Gastrocnemius medialis (tissue), 4 donors: ENCODE measurements around the gene UPK2. TPM values are rescaled to one million over a fixed set of nuclear protein-coding genes. Genes with fewer than 3 reads are reported as not detected.
"Not testable (repeated sequence)": the region's sequence is repeated elsewhere in the genome, so short reads cannot be mapped to it uniquely, and the experiment has no call there.

Source experiments
- ATAC-seq, 2 donors: fragments of 150-250 bp; one replicate each; pipeline ENCODE4 v1.9.1; 2016
- DNase-seq, 2 donors: peaks; one replicate each; pipeline ENCODE4 v3.0.0-alpha.2; 2019
- H3K27ac ChIP-seq, 4 donors: fragments of 200-600 bp; sonication (generic); 1 replicate in 1 of 4; 2 replicates in 3 of 4; pipeline ENCODE4 v1.5.1; 2016 to 2018; ENCODE audit warnings: mild to moderate bottlenecking in 2 of 4, moderate library complexity in 1 of 4
- H3K27me3 ChIP-seq, 3 donors: fragments of 200-600 bp; sonication (generic) in 2 of 3; 1 replicate in 1 of 3; 2 replicates in 2 of 3; pipeline versions ENCODE4 v1.5.1 to v1.6.0; 2016 to 2019; ENCODE audit warnings: mild to moderate bottlenecking in 1 of 3, moderate library complexity in 1 of 3
- H3K36me3 ChIP-seq, 2 donors: fragments of 200-600 bp; sonication (generic) in 1 of 2; one replicate each; pipeline ENCODE4 v1.5.1; 2017 to 2018
- H3K4me1 ChIP-seq, 2 donors: fragments of 200-600 bp; sonication (generic) in 1 of 2; one replicate each; pipeline ENCODE4 v1.5.1; 2016 to 2017; ENCODE audit warnings: mild to moderate bottlenecking in 2 of 2
- H3K4me3 ChIP-seq, 4 donors: fragments of 200-600 bp; sonication (generic) in 3 of 4; 1 replicate in 1 of 4; 2 replicates in 3 of 4; pipeline ENCODE4 v1.5.1; 2016 to 2019; ENCODE audit warnings: mild to moderate bottlenecking in 2 of 4
- H3K9me3 ChIP-seq, 3 donors: fragments of 200-600 bp; sonication (generic) in 2 of 3; 1 replicate in 1 of 3; 2 replicates in 2 of 3; pipeline ENCODE4 v1.5.1; 2016 to 2019
- CTCF ChIP-seq, 5 experiments: fragments of 450-650 bp in 3 of 5; fragments of 200-600 bp in 2 of 5; sonication (generic) in 2 of 5; IDR thresholded peaks in 4 of 5; conservative IDR thresholded peaks in 1 of 5; 1 replicate in 4 of 5; 2 replicates in 1 of 5; pipeline ENCODE4 v1.5.1; 2016 to 2019; ENCODE audit warnings: antibody characterized with exemption in 5 of 5, mild to moderate bottlenecking in 3 of 5, moderate library complexity in 3 of 5
- POLR2A ChIP-seq, 2 donors: fragments of 450-650 bp; IDR thresholded peaks; one replicate each; pipeline ENCODE4 v1.6.1; 2017; ENCODE audit warnings: antibody characterized with exemption in 2 of 2, mild to moderate bottlenecking in 2 of 2, moderate library complexity in 2 of 2
- in situ Hi-C, 4 donors: fragments of 200-750 bp; cut with MboI; loops; one replicate each; pipeline versions ENCODE4 v1.15.0 to v1.8.0; 2017; ENCODE audit warnings: low sequenced_read_pairs in 4 of 4
- intact Hi-C: fragments of 100-400 bp; cut with DNase I; formaldehyde crosslinking; loops from one replicate; pipeline ENCODE4 v1.15.1; 2023; ENCODE audit warnings: low total_unique reads
- total RNA-seq, 4 donors: library from RNA; depleted of rRNA; stranded (reverse); fragments of >200 nt; gene quantifications; one replicate each; pipeline versions ENCODE4 v1.1.0 to v1.2.3, GENCODE V29; 2016

Gene UPK2
- total RNA-seq, 4 donors from 2014 or later = not detected

DNA sequence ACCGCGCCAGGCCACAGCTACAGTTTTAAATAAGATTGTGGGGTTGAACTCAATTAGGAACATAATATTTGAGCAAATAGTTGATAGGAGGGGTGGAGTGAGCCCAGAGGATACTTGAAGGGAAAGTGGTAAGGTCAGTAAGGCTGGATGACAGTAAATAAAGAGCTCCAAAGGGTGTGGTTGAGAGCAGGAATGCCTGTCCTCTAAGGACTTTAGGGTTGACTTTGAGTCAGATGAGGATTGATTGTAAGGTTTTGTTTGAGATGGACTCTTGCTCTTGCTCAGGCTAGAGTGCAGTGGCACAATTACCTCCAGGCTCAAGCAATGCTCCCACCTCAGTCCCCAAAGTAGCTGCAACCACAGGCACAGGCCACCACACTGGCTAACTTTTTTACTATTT is 17.9 kb downstream of the UPK2 start:
- ATAC-seq (no peak), DNase-seq (no peak)
- peaks cover 0 to 4% (median 3%) of the 10 kb centered on the region in 3 donors for H3K27me3 ChIP-seq
- H3K9me3 ChIP-seq = no peaks in the 10 kb centered on the region
- TF ChIP-seq POLR2A (IDR thresholded peaks at IDR 0.05) = no peak
- no peak for TF ChIP-seq CTCF (IDR thresholded peaks at IDR 0.05 in 4 of 5, conservative IDR thresholded peaks at IDR 0.05 in 1 of 5)
- no peaks in the 10 kb centered on the region for H3K36me3 ChIP-seq
- H3K4me3 ChIP-seq = no peak overlapping the region
- in situ Hi-C loops = no loop called here
- no peaks in the 10 kb centered on the region for H3K4me1 ChIP-seq
- intact Hi-C loops = no loop called here
- H3K27ac ChIP-seq = no peak overlapping the region

- Histone ChIP-seq H3K9me3 (no peaks in the 10 kb centered on the region), H3K4me1 (no peaks in the 10 kb centered on the region), H3K36me3 (no peaks in the 10 kb centered on the region), H3K27me3 (peaks cover 0 to 4% (median 3%) of the 10 kb centered on the region in 3 donors), H3K4me3 (no peak overlapping the region), H3K27ac (no peak overlapping the region)
- DNase-seq (no peak), ATAC-seq (no peak)
- TF ChIP-seq POLR2A (IDR thresholded peaks at IDR 0.05) = no peak
- TF ChIP-seq CTCF (IDR thresholded peaks at IDR 0.05 in 4 of 5, conservative IDR thresholded peaks at IDR 0.05 in 1 of 5) = no peak
- in situ Hi-C loops (no loop called here), intact Hi-C loops (no loop called here)
Observed at GRCh38 chr11:118975771-118976709, 19.9 kb downstream of the UPK2 start.

DNA sequence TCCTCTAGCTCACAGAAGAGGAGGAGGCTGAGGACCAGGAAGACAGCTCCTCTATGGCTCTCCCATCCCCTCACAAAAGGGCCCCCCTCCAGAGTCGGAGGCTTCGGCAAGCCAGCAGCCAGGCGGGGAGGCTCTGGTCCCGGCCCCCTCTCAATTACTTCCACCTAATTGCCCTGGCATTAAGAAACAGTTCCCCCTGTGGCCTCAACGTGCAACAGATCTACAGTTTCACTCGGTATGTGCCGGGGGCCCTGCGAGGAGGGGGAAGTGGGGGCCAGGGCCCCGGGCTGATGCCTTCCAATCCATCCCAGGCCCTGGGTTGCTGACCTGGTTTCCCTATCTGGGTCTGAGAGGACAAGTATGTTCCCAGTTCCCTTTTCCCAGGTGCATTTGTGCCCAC is 23.3 kb downstream of the UPK2 start:
- no peak for ATAC-seq
- TF ChIP-seq CTCF (IDR thresholded peaks at IDR 0.05 in 4 of 5, conservative IDR thresholded peaks at IDR 0.05 in 1 of 5) (no peak), POLR2A (IDR thresholded peaks at IDR 0.05) (no peak)
- in situ Hi-C loops (no loop called here), intact Hi-C loops (no loop called here)
- H3K27me3 ChIP-seq = no peaks in the 10 kb centered on the region
- H3K9me3 ChIP-seq = no peaks in the 10 kb centered on the region
- DNase-seq = no peak
- H3K4me1 ChIP-seq = peaks cover 0 to 4% of the 10 kb centered on the region in 2 donors
- H3K36me3 ChIP-seq = no peaks in the 10 kb centered on the region
- no peak overlapping the region for H3K4me3 ChIP-seq
- H3K27ac ChIP-seq = no peak overlapping the region

DNA sequence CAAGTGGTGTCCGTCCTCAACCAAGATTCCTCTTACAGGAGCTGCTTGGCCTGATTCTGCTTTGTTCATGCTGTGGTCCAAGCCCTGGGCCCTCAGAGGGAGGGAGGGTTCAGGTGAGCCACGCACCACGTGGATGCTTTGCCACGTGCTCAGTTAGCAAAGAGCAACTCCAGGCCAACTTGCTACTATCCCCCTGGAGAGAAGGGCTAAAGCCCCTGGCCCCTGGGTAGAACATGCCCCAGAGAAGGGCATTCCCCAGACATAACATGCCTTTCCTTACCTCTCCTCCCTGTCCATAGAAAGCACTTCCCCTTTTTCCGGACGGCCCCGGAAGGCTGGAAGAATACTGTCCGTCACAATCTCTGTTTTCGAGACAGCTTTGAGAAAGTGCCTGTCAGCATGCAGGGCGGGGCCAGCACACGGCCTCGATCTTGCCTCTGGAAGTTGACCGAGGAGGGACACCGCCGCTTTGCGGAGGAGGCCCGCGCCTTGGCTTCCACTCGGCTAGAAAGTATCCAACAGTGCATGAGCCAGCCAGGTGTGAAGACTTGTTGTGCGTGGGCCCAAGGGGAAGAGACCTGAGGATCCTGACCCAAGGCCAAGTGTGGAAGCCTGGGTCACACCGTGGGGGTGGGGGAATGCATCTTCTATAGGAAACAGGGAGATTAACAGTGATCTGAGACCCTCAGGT is 24.2 kb downstream of the UPK2 start:
- in situ Hi-C loops (no loop called here), intact Hi-C loops (no loop called here)
- Histone ChIP-seq H3K9me3 (no peaks in the 10 kb centered on the region), H3K27ac (no peak overlapping the region), H3K36me3 (no peaks in the 10 kb centered on the region), H3K4me1 (peaks cover 5 to 9% of the 10 kb centered on the region in 2 donors), H3K4me3 (no peak overlapping the region), H3K27me3 (no peaks in the 10 kb centered on the region)
- no peak for TF ChIP-seq CTCF (IDR thresholded peaks at IDR 0.05 in 4 of 5, conservative IDR thresholded peaks at IDR 0.05 in 1 of 5)
- TF ChIP-seq POLR2A (IDR thresholded peaks at IDR 0.05) = no peak
- peak; percentile 6 to 34 for DNase-seq
- no peak for ATAC-seq

DNA sequence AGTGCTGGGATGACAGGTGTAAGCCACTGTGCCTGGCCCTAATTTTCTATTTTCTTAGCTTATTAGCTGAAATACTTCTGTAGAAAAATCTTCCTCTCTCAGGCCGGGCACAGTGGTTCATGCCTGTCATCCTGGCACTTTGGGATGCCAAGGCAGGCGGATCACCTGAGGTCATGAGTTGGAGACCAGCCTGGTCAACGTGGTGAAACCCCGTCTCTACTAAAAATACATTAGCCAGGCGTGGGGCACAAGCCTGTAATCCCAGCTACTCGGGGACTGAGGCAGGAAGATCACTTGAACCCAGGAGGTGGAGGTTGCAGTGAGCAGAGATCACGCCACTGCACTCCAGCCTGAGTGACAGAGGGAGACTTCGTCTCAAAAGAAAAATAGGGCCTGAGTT is 28.2 kb downstream of the UPK2 start:
- ATAC-seq (peak; percentile 71 to 75), DNase-seq (peak; percentile 43 to 74)
- in situ Hi-C loops, H3K27me3 ChIP-seq, H3K9me3 ChIP-seq, intact Hi-C loops, H3K4me1 ChIP-seq, H3K4me3 ChIP-seq, H3K36me3 ChIP-seq: not testable (repeated sequence)
- peak overlapping the region; percentile 66 to 84 (median 68) for H3K27ac ChIP-seq
